ENCODE data around the gene SHLD1. TPM values are rescaled to one million over a fixed set of nuclear protein-coding genes. Genes with fewer than 3 reads are reported as not detected.
"Not testable (repeated sequence)": the region's sequence is repeated elsewhere in the genome, so short reads cannot be mapped to it uniquely, and the experiment has no call there.

Gene SHLD1
- total and polyA plus RNA-seq, 2 donors (not counting 3 experiments of a cell fraction or from before 2014, with no cell fraction given) = 4.7 to 6.3 TPM

GRCh38 chr20:5797843-5798462, 47.8 kb downstream of the SHLD1 start:
- dilution Hi-C loops (cut with MboI; ENCODE audit: extremely low pct_ligation_motif_present, low sequenced_read_pairs) (no loop called here), intact Hi-C loops (cut with micrococcal nuclease) (no loop called here)
- Histone ChIP-seq H3K9me1 (replicated peaks; ENCODE audit: control insufficient read depth, extremely low read depth, insufficient read depth, low read length) (no peaks in the 10 kb centered on the region), H3K36me3 (ENCODE audit: control insufficient read depth in 2 of 2, extremely low read depth in 1 of 2, insufficient read depth in 2 of 2, low read length in 2 of 2) (no peaks in the 10 kb centered on the region), H3K27me3 (ENCODE audit: control insufficient read depth in 2 of 2, insufficient read depth in 2 of 2, low read length in 2 of 2) (no peaks in the 10 kb centered on the region), H3K9me3 (replicated peaks; ENCODE audit: control insufficient read depth, insufficient read depth, low read length) (no peaks in the 10 kb centered on the region), H4K20me1 (replicated peaks; ENCODE audit: control insufficient read depth, extremely low read depth, insufficient read depth, low read length) (no peaks in the 10 kb centered on the region), H3K9ac (replicated peaks; ENCODE audit: extremely low read depth, insufficient read depth, low read length) (no peak overlapping the region), H3K4me2 (ENCODE audit: insufficient read depth, low read length) (no peak overlapping the region), H3K79me2 (ENCODE audit: control insufficient read depth, insufficient read depth, low read length) (no peaks in the 10 kb centered on the region), H3K4me3 (replicated peaks in 1 of 3; ENCODE audit: insufficient read depth in 1 of 3, low read depth in 1 of 3, low read length in 3 of 3) (no peak overlapping the region), H3K4me1 (ENCODE audit: control insufficient read depth, extremely low read depth, insufficient read depth, low read length) (no peaks in the 10 kb centered on the region), H3K27ac (ENCODE audit: insufficient read depth, low read depth, low read length) (no peak overlapping the region), H2AFZ (ENCODE audit: low read depth, low read length) (no peak overlapping the region)
- no peak for TF ChIP-seq EZH2 (IDR thresholded peaks at IDR 0.05; ENCODE audit: borderline replicate concordance, low read depth, low read length, severe bottlenecking)
- no peak for TF ChIP-seq CTCF (IDR thresholded peaks at IDR 0.05; ENCODE audit: extremely low read depth in 1 of 2, insufficient read depth in 1 of 2, low read depth in 1 of 2, low read length in 2 of 2)
- no peak for TF ChIP-seq MAX (IDR thresholded peaks at IDR 0.05; ENCODE audit: insufficient read depth, insufficient read length)
- no peak for TF ChIP-seq JUN (IDR thresholded peaks at IDR 0.05; ENCODE audit: borderline replicate concordance, insufficient read depth, insufficient read length, low read depth)
- TF ChIP-seq GATA2 (IDR thresholded peaks at IDR 0.05; ENCODE audit: insufficient read depth, insufficient read length, low read depth, low read length) = no peak
- TF ChIP-seq POLR2A (IDR thresholded peaks at IDR 0.05; ENCODE audit: low read depth, low read length) = no peak
- FAIRE-seq = no peak
- POLR2A ChIA-PET = no interaction called here
- CTCF ChIA-PET = interaction anchor here (0.9 to 2.2 kb wide), 4 partner anchors 10 to 269 kb away, joined by 4 to 15 read pairs (median 4); no protein-coding TSS in a partner anchor
- BruUV-seq (replicated peaks) = no TSS peak
- DNase-seq (ENCODE audit: low read depth, low spot score) = no peak

DNA sequence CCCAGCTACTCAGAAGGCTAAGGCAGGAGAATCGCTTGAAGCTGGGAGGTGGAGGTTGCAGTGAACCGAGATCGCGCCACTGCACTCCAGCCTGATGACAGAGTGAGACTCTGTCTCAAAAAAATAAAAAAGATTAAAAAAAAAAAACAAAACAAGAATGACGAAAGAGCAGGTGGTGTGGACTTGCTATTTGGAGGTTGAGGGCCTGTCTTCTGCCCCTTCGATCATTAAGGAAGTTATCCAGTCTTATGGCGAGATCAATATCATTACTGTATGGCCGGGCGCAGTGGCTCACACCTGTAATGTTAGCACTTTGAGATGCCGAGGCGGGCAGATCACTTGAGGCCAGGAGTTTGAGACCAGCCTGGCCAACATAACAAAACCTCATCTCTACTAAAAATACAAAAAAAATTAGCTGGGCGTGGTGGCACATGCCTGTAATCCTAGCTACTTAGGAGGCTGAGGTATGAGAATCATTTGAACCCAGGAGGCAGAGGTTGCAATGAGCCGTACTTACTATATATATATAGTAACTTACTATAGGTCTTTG, 53.6 kb downstream of the SHLD1 start:
- dilution Hi-C loops (cut with MboI; ENCODE audit: extremely low pct_ligation_motif_present, low sequenced_read_pairs); BruUV-seq (replicated peaks); FAIRE-seq; H3K4me3 ChIP-seq (replicated peaks in 1 of 3; ENCODE audit: insufficient read depth in 1 of 3, low read depth in 1 of 3, low read length in 3 of 3); H2AFZ ChIP-seq (ENCODE audit: low read depth, low read length); DNase-seq (ENCODE audit: low read depth, low spot score); H3K9ac ChIP-seq (replicated peaks; ENCODE audit: extremely low read depth, insufficient read depth, low read length); H3K36me3 ChIP-seq (ENCODE audit: control insufficient read depth in 2 of 2, extremely low read depth in 1 of 2, insufficient read depth in 2 of 2, low read length in 2 of 2); H3K4me2 ChIP-seq (ENCODE audit: insufficient read depth, low read length); H3K79me2 ChIP-seq (ENCODE audit: control insufficient read depth, insufficient read depth, low read length); H4K20me1 ChIP-seq (replicated peaks; ENCODE audit: control insufficient read depth, extremely low read depth, insufficient read depth, low read length); H3K27ac ChIP-seq (ENCODE audit: insufficient read depth, low read depth, low read length); H3K27me3 ChIP-seq (ENCODE audit: control insufficient read depth in 2 of 2, insufficient read depth in 2 of 2, low read length in 2 of 2); H3K9me1 ChIP-seq (replicated peaks; ENCODE audit: control insufficient read depth, extremely low read depth, insufficient read depth, low read length); H3K9me3 ChIP-seq (replicated peaks; ENCODE audit: control insufficient read depth, insufficient read depth, low read length): not testable (repeated sequence)
- CTCF ChIA-PET = interaction anchor here (0.9 to 2.2 kb wide), 8 partner anchors 13 to 275 kb away, joined by 3 to 12 read pairs (median 4); no protein-coding TSS in a partner anchor
- POLR2A ChIA-PET = interaction anchor here (1.0 kb wide), 1 partner anchor 16 kb away, joined by 4 read pairs; no protein-coding TSS in a partner anchor
- intact Hi-C loops (cut with micrococcal nuclease) = loop anchor here (1.0 to 2.0 kb wide), 3 partner anchors 31 to 146 kb away; partner anchors contain the start of genes MCM8 and TRMT6
- peaks cover 14% of the 10 kb centered on the region for H3K4me1 ChIP-seq (ENCODE audit: control insufficient read depth, extremely low read depth, insufficient read depth, low read length)
